Liver (tissue), 9 donors: Measurements from ENCODE around the gene RCAN3. TPM values are rescaled to one million over a fixed set of nuclear protein-coding genes. Genes with fewer than 3 reads are reported as not detected.
"Not testable (repeated sequence)": the region's sequence is repeated elsewhere in the genome, so short reads cannot be mapped to it uniquely, and the experiment has no call there.

ENCODE experiments used
- DNase-seq: peaks from one replicate; pipeline ENCODE4 v3.0.0-alpha.2; 2017; ENCODE audit warnings: low spot score
- H3K27ac ChIP-seq, 2 donors: one replicate each; pipeline ENCODE4 v1.7.0; 2013; ENCODE audit warnings: inconsistent platforms in 2 of 2, low read length in 2 of 2, control low read depth in 1 of 2, low read depth in 1 of 2, mild to moderate bottlenecking in 1 of 2
- H3K27me3 ChIP-seq, 4 donors: one replicate each; pipeline versions ENCODE4 v1.6.1 to v1.7.0; 2013; ENCODE audit warnings: low read length in 3 of 4, inconsistent platforms in 1 of 4, mild to moderate bottlenecking in 1 of 4, moderate library complexity in 1 of 4; ENCODE audit not compliant: control insufficient read depth in 4 of 4, insufficient read depth in 4 of 4
- H3K36me3 ChIP-seq, 4 donors: one replicate each; pipeline versions ENCODE4 v1.6.1 to v1.7.0; 2013; ENCODE audit warnings: low read length in 3 of 4, mild to moderate bottlenecking in 3 of 4, low read depth in 1 of 4, moderate library complexity in 1 of 4; ENCODE audit not compliant: control insufficient read depth in 4 of 4, insufficient read depth in 3 of 4
- H3K4me1 ChIP-seq, 4 donors: one replicate each; pipeline versions ENCODE4 v1.6.1 to v1.7.0; 2013; ENCODE audit warnings: low read length in 3 of 4, mild to moderate bottlenecking in 3 of 4, moderate library complexity in 1 of 4; ENCODE audit not compliant: control insufficient read depth in 4 of 4, insufficient read depth in 4 of 4
- H3K4me3 ChIP-seq, 3 donors: one replicate each; pipeline versions ENCODE4 v1.6.1 to v1.7.0; 2013; ENCODE audit warnings: low read length in 3 of 3, control low read depth in 1 of 3, low read depth in 1 of 3, mild to moderate bottlenecking in 1 of 3
- H3K9ac ChIP-seq, 2 donors: one replicate each; pipeline ENCODE4 v1.7.0; 2013; ENCODE audit warnings: low read length in 2 of 2, mild to moderate bottlenecking in 2 of 2, moderate library complexity in 2 of 2, control low read depth in 1 of 2, low read depth in 1 of 2
- H3K9me3 ChIP-seq, 4 donors: one replicate each; pipeline versions ENCODE4 v1.6.1 to v1.7.0; 2013; ENCODE audit warnings: low read length in 3 of 4; ENCODE audit not compliant: control insufficient read depth in 4 of 4
- EGR1 ChIP-seq, 2 donors: IDR thresholded peaks; 2 replicates each; pipeline ENCODE4 v1.6.1; 2016 to 2018; ENCODE audit warnings: antibody characterized with exemption in 2 of 2, low read depth in 2 of 2
- FOXA1 ChIP-seq: IDR thresholded peaks from 2 replicates; pipeline ENCODE4 v1.6.1; 2016; ENCODE audit warnings: antibody characterized with exemption
- FOXA2 ChIP-seq: IDR thresholded peaks from 2 replicates; pipeline ENCODE4 v1.6.1; 2016; ENCODE audit warnings: antibody characterized with exemption
- GABPA ChIP-seq, 2 donors: IDR thresholded peaks in 1 of 2; conservative IDR thresholded peaks in 1 of 2; 2 replicates each; pipeline ENCODE4 v1.6.1; 2016; ENCODE audit warnings: antibody characterized with exemption in 2 of 2, mild to moderate bottlenecking in 1 of 2, moderate library complexity in 1 of 2
- HNF4A ChIP-seq, 2 donors: conservative IDR thresholded peaks; 2 replicates each; pipeline ENCODE4 v1.6.1; 2016; ENCODE audit warnings: antibody characterized with exemption in 2 of 2, mild to moderate bottlenecking in 2 of 2
- HNF4G ChIP-seq: IDR thresholded peaks from 2 replicates; pipeline ENCODE4 v1.6.1; 2016; ENCODE audit warnings: antibody characterized with exemption
- JUND ChIP-seq, 2 donors: IDR thresholded peaks; 2 replicates each; pipeline ENCODE4 v1.6.1; 2016; ENCODE audit warnings: antibody characterized with exemption in 2 of 2
- NR2F2 ChIP-seq: IDR thresholded peaks from 2 replicates; pipeline ENCODE4 v1.6.1; 2016; ENCODE audit warnings: antibody characterized with exemption
- RXRA ChIP-seq, 2 donors: IDR thresholded peaks; 2 replicates each; pipeline ENCODE4 v1.6.1; 2017 to 2018; ENCODE audit warnings: antibody characterized with exemption in 2 of 2, mild to moderate bottlenecking in 1 of 2
- SP1 ChIP-seq: IDR thresholded peaks from 2 replicates; pipeline ENCODE4 v1.6.1; 2018; ENCODE audit warnings: antibody characterized with exemption, mild to moderate bottlenecking
- TAF1 ChIP-seq: conservative IDR thresholded peaks from 2 replicates; pipeline ENCODE4 v1.6.1; 2016; ENCODE audit warnings: antibody characterized with exemption, mild to moderate bottlenecking
- YY1 ChIP-seq: IDR thresholded peaks from 2 replicates; pipeline ENCODE4 v1.6.1; 2016; ENCODE audit warnings: antibody characterized with exemption, mild to moderate bottlenecking
- WGBS: extraction: QIAGEN DNeasy Blood & Tissue Kit; methylation state at CpG from one replicate; pipeline ENCODE4 v1.1.7; 2013; 5-methylcytosine and 5-hydroxymethylcytosine counted together
- polyA plus RNA-seq, 2 donors: library from polyadenylated mRNA; stranded (reverse) in 1 of 2; unstranded in 1 of 2; fragments of 200-250 nt in 1 of 2; fragments of >200 nt in 1 of 2; fragmentation: Nextera tagmentation in 1 of 2; extraction: Ambion mirVana in 1 of 2; gene quantifications; one replicate each; pipeline versions ENCODE4 v1.2.1 to v1.2.3, GENCODE V29; 2013 to 2015
- total RNA-seq, 2 donors: library from RNA; depleted of rRNA; stranded (reverse); fragments of >200 nt; gene quantifications; one replicate each; pipeline ENCODE4 v1.2.3, GENCODE V29; 2014
- TF ChIP-seq, protein P1 (sequence below): IDR thresholded peaks from 2 replicates; pipeline ENCODE4 v1.6.1; 2016; ENCODE audit warnings: antibody characterized with exemption
- TF ChIP-seq, protein P2 (sequence below): IDR thresholded peaks from 2 replicates; pipeline ENCODE4 v1.6.1; 2016; ENCODE audit warnings: antibody characterized with exemption, mild to moderate bottlenecking
- TF ChIP-seq, protein P3 (sequence below): IDR thresholded peaks from 2 replicates; pipeline ENCODE4 v1.6.1; 2016; ENCODE audit warnings: antibody characterized with exemption
- TF ChIP-seq, protein P4 (sequence below): fragments of 150-350 bp; IDR thresholded peaks from 2 replicates; pipeline ENCODE4 v1.5.1; 2017; ENCODE audit warnings: improper control_type of control experiment, low read depth, low read length; ENCODE audit not compliant: missing input control
- donor health status: healthy.
- donor health status: healthy.
- donor health status: healthy.
- donor health status: healthy.
- donor health status: healthy.

Gene RCAN3
- total and polyA plus RNA-seq, 4 donors = 0.97 to 3.1 (median 1.2) TPM

DNA sequence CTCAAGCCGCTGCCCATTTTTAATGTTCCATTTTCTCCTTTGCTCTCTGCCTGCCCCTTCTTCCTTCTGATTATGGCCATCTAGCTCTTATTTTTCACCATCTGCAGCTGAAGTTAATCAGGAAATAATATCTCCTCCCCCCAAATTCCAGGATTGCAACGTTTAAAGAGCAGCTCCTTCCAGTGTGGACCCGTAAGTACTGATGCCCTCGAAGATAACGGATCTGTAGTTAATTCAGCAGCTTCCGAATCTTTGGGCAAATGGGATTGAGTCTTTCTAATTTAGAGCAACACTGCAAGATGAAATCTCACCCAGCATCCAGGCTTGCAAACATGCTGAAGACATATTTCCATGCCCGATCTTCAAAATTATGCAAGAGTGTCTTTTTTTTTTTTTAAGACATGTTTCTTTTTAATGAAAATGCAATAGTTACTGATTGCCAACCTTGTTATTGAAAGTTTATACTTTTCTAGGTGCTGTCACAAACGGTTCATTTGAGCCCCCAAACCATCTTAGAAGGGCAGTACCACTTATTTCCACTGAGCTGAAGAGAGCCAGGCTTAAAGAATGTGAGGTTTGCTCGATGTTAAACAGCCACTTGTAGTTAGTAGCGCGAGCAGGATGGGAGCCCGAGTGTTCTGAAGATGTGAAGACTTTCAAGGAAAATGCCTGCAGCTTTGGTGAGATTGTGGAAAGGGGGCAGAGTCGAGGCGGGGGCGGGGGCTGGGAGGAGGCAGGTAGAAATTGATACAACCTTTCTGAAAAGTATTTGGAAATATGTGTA lies 10.9 kb upstream of the RCAN3 start (continued):
- TF ChIP-seq SP1 (no peak), TAF1 (no peak), EGR1 (IDR thresholded peaks at IDR 0.05; ENCODE audit: low read depth in 2 of 2) (no peak)
- TF ChIP-seq, protein P1, sequence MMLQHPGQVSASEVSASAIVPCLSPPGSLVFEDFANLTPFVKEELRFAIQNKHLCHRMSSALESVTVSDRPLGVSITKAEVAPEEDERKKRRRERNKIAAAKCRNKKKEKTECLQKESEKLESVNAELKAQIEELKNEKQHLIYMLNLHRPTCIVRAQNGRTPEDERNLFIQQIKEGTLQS = no peak

DNA sequence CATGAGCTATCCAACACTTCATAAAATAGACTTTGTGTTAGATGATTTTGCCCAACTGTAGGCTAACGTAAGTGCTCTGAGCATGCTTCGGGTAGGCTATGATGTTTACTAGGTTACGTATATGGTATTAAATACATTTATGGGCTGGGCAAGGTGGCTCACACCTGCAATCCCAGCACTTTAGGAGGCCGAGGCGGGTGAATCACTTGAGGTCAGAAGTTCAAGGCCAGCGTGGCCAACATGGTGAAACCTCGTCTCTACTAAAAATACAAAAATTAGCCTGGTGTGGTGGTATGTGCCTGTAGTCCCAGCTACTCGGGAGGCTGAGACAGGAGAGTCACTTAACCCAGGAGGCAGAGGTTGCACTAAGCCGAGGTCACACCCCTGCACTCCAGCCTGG lies 9.7 kb upstream of the RCAN3 start:
- not testable (repeated sequence) for H3K4me3 ChIP-seq, DNase-seq
- 89% methylated on average over 9 of the region's 9 CpGs for WGBS

DNA sequence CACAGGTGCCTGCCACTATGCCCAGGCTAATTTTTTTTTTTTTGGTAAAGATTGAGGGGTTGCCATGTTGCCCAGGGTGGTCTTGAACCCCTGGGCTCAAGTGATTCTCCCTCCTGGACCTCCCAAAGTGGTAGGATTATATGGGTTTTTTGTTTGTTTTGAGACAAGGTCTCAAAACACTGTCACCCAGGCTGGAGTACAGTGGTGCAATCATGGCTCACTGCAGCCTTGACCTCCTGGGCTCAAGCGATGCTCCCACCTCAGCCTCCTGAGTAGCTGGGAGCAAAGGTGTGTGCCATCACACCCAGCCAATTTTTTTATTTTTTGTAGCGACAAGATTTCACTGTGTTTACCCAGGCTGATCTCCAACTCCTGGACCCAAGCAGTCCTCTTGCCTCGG lies 8.9 kb upstream of the RCAN3 start:
- 74% methylated on average over 3 of the region's 3 CpGs for WGBS
- DNase-seq = no peak

More for the DNA sequence above, 9.7 kb upstream of the RCAN3 start:
- H3K4me1 ChIP-seq, H3K36me3 ChIP-seq, H3K27ac ChIP-seq, H3K9ac ChIP-seq, H3K27me3 ChIP-seq, H3K9me3 ChIP-seq: not testable (repeated sequence)

More for the DNA sequence above, 8.9 kb upstream of the RCAN3 start:
- no peaks in the 10 kb centered on the region for H3K9me3 ChIP-seq
- no peak for TF ChIP-seq GABPA (IDR thresholded peaks at IDR 0.05 in 1 of 2, conservative IDR thresholded peaks at IDR 0.05 in 1 of 2)
- no peak for TF ChIP-seq TAF1
- TF ChIP-seq NR2F2 = no peak
- TF ChIP-seq, protein P1 = no peak
- TF ChIP-seq, protein P2, sequence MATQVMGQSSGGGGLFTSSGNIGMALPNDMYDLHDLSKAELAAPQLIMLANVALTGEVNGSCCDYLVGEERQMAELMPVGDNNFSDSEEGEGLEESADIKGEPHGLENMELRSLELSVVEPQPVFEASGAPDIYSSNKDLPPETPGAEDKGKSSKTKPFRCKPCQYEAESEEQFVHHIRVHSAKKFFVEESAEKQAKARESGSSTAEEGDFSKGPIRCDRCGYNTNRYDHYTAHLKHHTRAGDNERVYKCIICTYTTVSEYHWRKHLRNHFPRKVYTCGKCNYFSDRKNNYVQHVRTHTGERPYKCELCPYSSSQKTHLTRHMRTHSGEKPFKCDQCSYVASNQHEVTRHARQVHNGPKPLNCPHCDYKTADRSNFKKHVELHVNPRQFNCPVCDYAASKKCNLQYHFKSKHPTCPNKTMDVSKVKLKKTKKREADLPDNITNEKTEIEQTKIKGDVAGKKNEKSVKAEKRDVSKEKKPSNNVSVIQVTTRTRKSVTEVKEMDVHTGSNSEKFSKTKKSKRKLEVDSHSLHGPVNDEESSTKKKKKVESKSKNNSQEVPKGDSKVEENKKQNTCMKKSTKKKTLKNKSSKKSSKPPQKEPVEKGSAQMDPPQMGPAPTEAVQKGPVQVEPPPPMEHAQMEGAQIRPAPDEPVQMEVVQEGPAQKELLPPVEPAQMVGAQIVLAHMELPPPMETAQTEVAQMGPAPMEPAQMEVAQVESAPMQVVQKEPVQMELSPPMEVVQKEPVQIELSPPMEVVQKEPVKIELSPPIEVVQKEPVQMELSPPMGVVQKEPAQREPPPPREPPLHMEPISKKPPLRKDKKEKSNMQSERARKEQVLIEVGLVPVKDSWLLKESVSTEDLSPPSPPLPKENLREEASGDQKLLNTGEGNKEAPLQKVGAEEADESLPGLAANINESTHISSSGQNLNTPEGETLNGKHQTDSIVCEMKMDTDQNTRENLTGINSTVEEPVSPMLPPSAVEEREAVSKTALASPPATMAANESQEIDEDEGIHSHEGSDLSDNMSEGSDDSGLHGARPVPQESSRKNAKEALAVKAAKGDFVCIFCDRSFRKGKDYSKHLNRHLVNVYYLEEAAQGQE = no peak
- TF ChIP-seq SP1 = no peak
- TF ChIP-seq RXRA (IDR thresholded peaks at IDR 0.05) = no peak
- TF ChIP-seq, protein P3, sequence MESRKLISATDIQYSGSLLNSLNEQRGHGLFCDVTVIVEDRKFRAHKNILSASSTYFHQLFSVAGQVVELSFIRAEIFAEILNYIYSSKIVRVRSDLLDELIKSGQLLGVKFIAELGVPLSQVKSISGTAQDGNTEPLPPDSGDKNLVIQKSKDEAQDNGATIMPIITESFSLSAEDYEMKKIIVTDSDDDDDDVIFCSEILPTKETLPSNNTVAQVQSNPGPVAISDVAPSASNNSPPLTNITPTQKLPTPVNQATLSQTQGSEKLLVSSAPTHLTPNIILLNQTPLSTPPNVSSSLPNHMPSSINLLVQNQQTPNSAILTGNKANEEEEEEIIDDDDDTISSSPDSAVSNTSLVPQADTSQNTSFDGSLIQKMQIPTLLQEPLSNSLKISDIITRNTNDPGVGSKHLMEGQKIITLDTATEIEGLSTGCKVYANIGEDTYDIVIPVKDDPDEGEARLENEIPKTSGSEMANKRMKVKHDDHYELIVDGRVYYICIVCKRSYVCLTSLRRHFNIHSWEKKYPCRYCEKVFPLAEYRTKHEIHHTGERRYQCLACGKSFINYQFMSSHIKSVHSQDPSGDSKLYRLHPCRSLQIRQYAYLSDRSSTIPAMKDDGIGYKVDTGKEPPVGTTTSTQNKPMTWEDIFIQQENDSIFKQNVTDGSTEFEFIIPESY = no peak
- TF ChIP-seq FOXA1 = no peak
- TF ChIP-seq, protein P4, sequence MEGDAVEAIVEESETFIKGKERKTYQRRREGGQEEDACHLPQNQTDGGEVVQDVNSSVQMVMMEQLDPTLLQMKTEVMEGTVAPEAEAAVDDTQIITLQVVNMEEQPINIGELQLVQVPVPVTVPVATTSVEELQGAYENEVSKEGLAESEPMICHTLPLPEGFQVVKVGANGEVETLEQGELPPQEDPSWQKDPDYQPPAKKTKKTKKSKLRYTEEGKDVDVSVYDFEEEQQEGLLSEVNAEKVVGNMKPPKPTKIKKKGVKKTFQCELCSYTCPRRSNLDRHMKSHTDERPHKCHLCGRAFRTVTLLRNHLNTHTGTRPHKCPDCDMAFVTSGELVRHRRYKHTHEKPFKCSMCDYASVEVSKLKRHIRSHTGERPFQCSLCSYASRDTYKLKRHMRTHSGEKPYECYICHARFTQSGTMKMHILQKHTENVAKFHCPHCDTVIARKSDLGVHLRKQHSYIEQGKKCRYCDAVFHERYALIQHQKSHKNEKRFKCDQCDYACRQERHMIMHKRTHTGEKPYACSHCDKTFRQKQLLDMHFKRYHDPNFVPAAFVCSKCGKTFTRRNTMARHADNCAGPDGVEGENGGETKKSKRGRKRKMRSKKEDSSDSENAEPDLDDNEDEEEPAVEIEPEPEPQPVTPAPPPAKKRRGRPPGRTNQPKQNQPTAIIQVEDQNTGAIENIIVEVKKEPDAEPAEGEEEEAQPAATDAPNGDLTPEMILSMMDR = no peak
- no peak for TF ChIP-seq HNF4G
- TF ChIP-seq YY1 = no peak
- no peak for TF ChIP-seq JUND (IDR thresholded peaks at IDR 0.05)
- TF ChIP-seq FOXA2 = no peak
- TF ChIP-seq HNF4A (conservative IDR thresholded peaks at IDR 0.05) = no peak
- H3K27me3 ChIP-seq = no peaks in the 10 kb centered on the region
- no peak overlapping the region for H3K9ac ChIP-seq
- H3K27ac ChIP-seq = no peak overlapping the region
- H3K36me3 ChIP-seq = no peaks in the 10 kb centered on the region
- peaks cover 0 to 1% (median 0%) of the 10 kb centered on the region in 4 donors for H3K4me1 ChIP-seq
- no peak overlapping the region for H3K4me3 ChIP-seq
